Endothelial cell of umbilical vein (primary cell): Measurements from ENCODE around the gene PGAM2. TPM values are rescaled to one million over a fixed set of nuclear protein-coding genes. Genes with fewer than 3 reads are reported as not detected.

ENCODE experiments used
- BruUV-seq: library from RNA; stranded (reverse); fragments of 400-500 nt; replicated peaks from 2 replicates; lab custom pipeline; 2021; lab: Mats Ljungman, UMichigan
- CTCF ChIA-PET: fragments of 300-600, 350-600 bp; sonication (Branson Sonifier 250); formaldehyde crosslinking; loops from one replicate; lab custom pipeline; 2021; ENCODE audit warnings: antibody characterized with exemption, inconsistent platforms; lab: Charles Lee
- POLR2A ChIA-PET: fragments of 300-600, 350-600 bp; sonication (Branson Sonifier 250); formaldehyde crosslinking; loops from one replicate; lab custom pipeline; 2021; ENCODE audit warnings: antibody characterized with exemption, inconsistent platforms; lab: Charles Lee
- DNase-seq: peaks from one replicate; pipeline ENCODE4 v3.0.0-alpha.2; 2011; ENCODE audit warnings: low read depth, low spot score
- FAIRE-seq: peaks from 2 replicates; lab custom pipeline; 2011; peaks lifted over from hg19 to GRCh38; lab: Jason Lieb, UNC
- H2AFZ ChIP-seq: 2 replicates; pipeline ENCODE4 v1.6.0; 2012; ENCODE audit warnings: low read depth, low read length, control low read depth, inconsistent platforms
- H3K27ac ChIP-seq: 2 replicates; pipeline ENCODE4 v1.5.1; 2011; ENCODE audit warnings: low read depth, mild to moderate bottlenecking, control low read depth, low read length, moderate library complexity; ENCODE audit not compliant: insufficient read depth
- H3K27me3 ChIP-seq, 2 experiments: 2 replicates each; pipeline versions ENCODE4 v1.6.0 to v1.6.1; 2011; ENCODE audit warnings: low read length in 2 of 2, mixed read lengths in 1 of 2; ENCODE audit not compliant: control insufficient read depth in 2 of 2, insufficient read depth in 2 of 2
- H3K36me3 ChIP-seq, 2 experiments: 2 replicates in 1 of 2; 3 replicates in 1 of 2; pipeline ENCODE4 v1.5.1; 2011; ENCODE audit warnings: low read length in 2 of 2, mild to moderate bottlenecking in 1 of 2, moderate library complexity in 1 of 2; ENCODE audit not compliant: control insufficient read depth in 2 of 2, insufficient read depth in 2 of 2; ENCODE audit errors: extremely low read depth in 1 of 2
- H3K4me1 ChIP-seq: 3 replicates; pipeline ENCODE4 v1.5.1; 2011; ENCODE audit warnings: mild to moderate bottlenecking, low read length; ENCODE audit not compliant: control insufficient read depth, insufficient read depth; ENCODE audit errors: extremely low read depth
- H3K4me2 ChIP-seq: 2 replicates; pipeline ENCODE4 v1.6.1; 2011; ENCODE audit warnings: low read length, control low read depth, mixed read lengths; ENCODE audit not compliant: insufficient read depth
- H3K4me3 ChIP-seq, 3 experiments: fragments of 200-600 bp in 1 of 3; sonication (generic), shearing (Covaris generic) in 1 of 3; replicated peaks in 1 of 3; 2 replicates each; pipeline ENCODE4 v1.5.1; 2011 to 2016; ENCODE audit warnings: control low read depth in 3 of 3, low read length in 3 of 3, mild to moderate bottlenecking in 2 of 3, inconsistent platforms in 1 of 3, low read depth in 1 of 3, moderate library complexity in 1 of 3; ENCODE audit not compliant: insufficient read depth in 1 of 3
- H3K79me2 ChIP-seq: 2 replicates; pipeline ENCODE4 v1.6.0; 2012; ENCODE audit warnings: low read length, inconsistent platforms; ENCODE audit not compliant: control insufficient read depth, insufficient read depth
- H3K9ac ChIP-seq: replicated peaks from 2 replicates; pipeline ENCODE3; 2011; ENCODE audit warnings: low read length, control low read depth; ENCODE audit not compliant: insufficient read depth; ENCODE audit errors: extremely low read depth
- H3K9me1 ChIP-seq: replicated peaks from 3 replicates; pipeline ENCODE4 v1.6.0; 2011; ENCODE audit warnings: mild to moderate bottlenecking, low read length; ENCODE audit not compliant: control insufficient read depth, insufficient read depth; ENCODE audit errors: extremely low read depth
- H3K9me3 ChIP-seq: replicated peaks from 2 replicates; pipeline ENCODE4 v1.5.1; 2012; ENCODE audit warnings: low read length, inconsistent platforms; ENCODE audit not compliant: control insufficient read depth, insufficient read depth
- H4K20me1 ChIP-seq: replicated peaks from 2 replicates; pipeline ENCODE3; 2011; ENCODE audit warnings: mild to moderate bottlenecking, low read length; ENCODE audit not compliant: control insufficient read depth, insufficient read depth; ENCODE audit errors: extremely low read depth
- CTCF ChIP-seq, 2 donors: IDR thresholded peaks; 1 replicate in 1 of 2; 2 replicates in 1 of 2; pipeline ENCODE4 v1.5.1; 2011; ENCODE audit warnings: low read length in 2 of 2, mild to moderate bottlenecking in 2 of 2, moderate library complexity in 2 of 2, control low read depth in 1 of 2, inconsistent platforms in 1 of 2, low read depth in 1 of 2; ENCODE audit not compliant: insufficient read depth in 1 of 2; ENCODE audit errors: extremely low read depth in 1 of 2
- EZH2 ChIP-seq: IDR thresholded peaks from 2 replicates; pipeline ENCODE4 v1.6.1; 2012; ENCODE audit warnings: borderline replicate concordance, low read depth, mild to moderate bottlenecking, moderate library complexity, low read length, inconsistent platforms; ENCODE audit not compliant: severe bottlenecking
- FOS ChIP-seq: IDR thresholded peaks from 2 replicates; pipeline ENCODE4 v1.6.1; 2011; ENCODE audit warnings: mild to moderate bottlenecking, low read length, moderate library complexity, borderline replicate concordance; ENCODE audit not compliant: insufficient read depth
- GATA2 ChIP-seq: IDR thresholded peaks from 2 replicates; pipeline ENCODE4 v1.7.0; 2011; ENCODE audit warnings: low read depth, mild to moderate bottlenecking, moderate library complexity, mixed read lengths, low read length; ENCODE audit not compliant: insufficient read length, insufficient read depth
- JUN ChIP-seq: IDR thresholded peaks from 2 replicates; pipeline ENCODE4 v1.6.1; 2011; ENCODE audit warnings: borderline replicate concordance, low read depth; ENCODE audit not compliant: insufficient read length, insufficient read depth
- MAX ChIP-seq: IDR thresholded peaks from 2 replicates; pipeline ENCODE4 v1.6.1; 2011; ENCODE audit not compliant: insufficient read depth, insufficient read length
- MYC ChIP-seq: IDR thresholded peaks from one replicate; pipeline ENCODE4 v1.6.1; 2011; ENCODE audit warnings: mild to moderate bottlenecking, low read depth, low read length
- POLR2A ChIP-seq: IDR thresholded peaks from 2 replicates; pipeline ENCODE4 v1.6.1; 2012; ENCODE audit warnings: low read depth, mild to moderate bottlenecking, control low read depth, low read length
- POLR2AphosphoS5 ChIP-seq: IDR thresholded peaks from 2 replicates; pipeline ENCODE4 v1.6.1; 2012; ENCODE audit warnings: low read depth, mild to moderate bottlenecking, control low read depth, low read length, moderate library complexity; ENCODE audit not compliant: insufficient read depth
- dilution Hi-C: fragments of 300-500 bp; cut with MboI; formaldehyde crosslinking; loops from one replicate; pipeline ENCODE4 v1.15.0; 2019; ENCODE audit warnings: low sequenced_read_pairs; ENCODE audit not compliant: extremely low pct_ligation_motif_present
- intact Hi-C: fragments of 100-400 bp; cut with micrococcal nuclease; formaldehyde crosslinking; loops from one replicate; pipeline ENCODE4 v1.10.0; 2022
- polyA plus RNA-seq, 4 experiments: library from polyadenylated mRNA; depleted of rRNA in 3 of 4; stranded (reverse) in 3 of 4; unstranded in 1 of 4; fragments of >200 nt; gene quantifications; 2 replicates each; pipeline versions ENCODE4 v1.2.1 to v1.2.3, GENCODE V29; 2011 to 2012; ENCODE audit warnings: missing spikeins in 1 of 4
- total RNA-seq: library from RNA; stranded (reverse); gene quantifications from 2 replicates; pipeline ENCODE4 v1.2.3, GENCODE V29; 2021

PGAM2 gene
- total and polyA plus RNA-seq, 2 donors (not counting 3 experiments of a cell fraction or from before 2014, with no cell fraction given), result 0.19 TPM; not detected in 1

- intact Hi-C loops, result no loop called here
- H3K36me3 ChIP-seq, result peaks cover 9 to 48% of the 10 kb centered on the region in 2 experiments
- no peak for DNase-seq
- no peak overlapping the region for H3K4me2 ChIP-seq
- H4K20me1 ChIP-seq, result no peaks in the 10 kb centered on the region
- CTCF ChIA-PET, result interaction anchor here (0.6 to 1.3 kb wide), 3 partner anchors 8 to 40 kb away, joined by 3 read pairs; no protein-coding TSS in a partner anchor
- H3K9me3 ChIP-seq, result no peaks in the 10 kb centered on the region
- no peak overlapping the region for H3K27ac ChIP-seq
- H3K4me1 ChIP-seq, result no peaks in the 10 kb centered on the region
- no TSS peak for BruUV-seq
- no peaks in the 10 kb centered on the region for H3K9me1 ChIP-seq
- no peak overlapping the region for H2AFZ ChIP-seq
- no peak overlapping the region for H3K4me3 ChIP-seq
- peaks cover 2% of the 10 kb centered on the region for H3K79me2 ChIP-seq
- no peak overlapping the region for H3K9ac ChIP-seq
- dilution Hi-C loops, result no loop called here
- POLR2A ChIA-PET, result no interaction called here
- no peak for FAIRE-seq
- H3K27me3 ChIP-seq, result peaks cover 2 to 9% of the 10 kb centered on the region in 2 experiments
- TF ChIP-seq EZH2 (no peak), CTCF (IDR thresholded peaks at IDR 0.05; ENCODE audit: extremely low read depth in 1 of 2, insufficient read depth in 1 of 2, low read depth in 1 of 2, low read length in 2 of 2) (no peak), FOS (no peak), POLR2AphosphoS5 (no peak), POLR2A (no peak), GATA2 (no peak), MYC (no peak), MAX (no peak), JUN (no peak)
These were observed 5.9 kb downstream of the PGAM2 start for GRCh38 chr7:44059219-44060090.
